ENCODE results near the gene TBC1D8. TPM values are rescaled to one million over a fixed set of nuclear protein-coding genes. Genes with fewer than 3 reads are reported as not detected.
"Not testable (repeated sequence)": the region's sequence is repeated elsewhere in the genome, so short reads cannot be mapped to it uniquely, and the experiment has no call there.

Gene TBC1D8
- total RNA-seq, 2 donors from 2014 or later = 86.1 to 149 TPM

DNA sequence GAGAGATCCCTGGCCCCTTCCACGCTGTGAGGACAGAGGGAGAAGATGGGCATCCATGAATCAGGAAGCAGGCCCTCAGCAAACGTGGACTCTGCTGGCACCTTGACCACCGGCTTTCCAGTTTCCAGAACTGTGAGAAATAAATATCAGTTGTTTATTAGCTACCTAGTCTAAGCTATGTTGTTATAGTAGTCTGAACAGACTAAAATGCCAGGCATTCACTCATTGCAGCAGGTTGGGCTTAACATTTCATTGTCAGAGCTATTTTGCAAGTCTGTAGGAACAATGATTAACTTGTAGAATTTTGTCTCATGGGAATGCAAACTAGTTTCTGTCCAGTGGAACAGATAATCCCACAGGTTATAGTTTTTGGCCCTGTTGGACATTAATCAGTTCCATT is 24.8 kb upstream of the TBC1D8 start:
- TF ChIP-seq POLR2A (IDR thresholded peaks at IDR 0.05) (no peak), POLR2AphosphoS5 (IDR thresholded peaks at IDR 0.05) (no peak)
- TF ChIP-seq, protein P1, sequence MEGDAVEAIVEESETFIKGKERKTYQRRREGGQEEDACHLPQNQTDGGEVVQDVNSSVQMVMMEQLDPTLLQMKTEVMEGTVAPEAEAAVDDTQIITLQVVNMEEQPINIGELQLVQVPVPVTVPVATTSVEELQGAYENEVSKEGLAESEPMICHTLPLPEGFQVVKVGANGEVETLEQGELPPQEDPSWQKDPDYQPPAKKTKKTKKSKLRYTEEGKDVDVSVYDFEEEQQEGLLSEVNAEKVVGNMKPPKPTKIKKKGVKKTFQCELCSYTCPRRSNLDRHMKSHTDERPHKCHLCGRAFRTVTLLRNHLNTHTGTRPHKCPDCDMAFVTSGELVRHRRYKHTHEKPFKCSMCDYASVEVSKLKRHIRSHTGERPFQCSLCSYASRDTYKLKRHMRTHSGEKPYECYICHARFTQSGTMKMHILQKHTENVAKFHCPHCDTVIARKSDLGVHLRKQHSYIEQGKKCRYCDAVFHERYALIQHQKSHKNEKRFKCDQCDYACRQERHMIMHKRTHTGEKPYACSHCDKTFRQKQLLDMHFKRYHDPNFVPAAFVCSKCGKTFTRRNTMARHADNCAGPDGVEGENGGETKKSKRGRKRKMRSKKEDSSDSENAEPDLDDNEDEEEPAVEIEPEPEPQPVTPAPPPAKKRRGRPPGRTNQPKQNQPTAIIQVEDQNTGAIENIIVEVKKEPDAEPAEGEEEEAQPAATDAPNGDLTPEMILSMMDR (IDR thresholded peaks at IDR 0.05) = no peak
- WGBS = 75% methylated on average over 3 of the region's 3 CpGs
- intact Hi-C loops (cut with DNase I) = no loop called here
- Histone ChIP-seq H3K4me3 (no peak overlapping the region), H3K9me3 (no peaks in the 10 kb centered on the region), H3K27ac (no peak overlapping the region), H3K4me1 (replicated peaks) (no peaks in the 10 kb centered on the region), H3K36me3 (no peaks in the 10 kb centered on the region), H3K27me3 (replicated peaks; ENCODE audit: insufficient read depth) (no peaks in the 10 kb centered on the region)
- DNase-seq (ENCODE audit: low spot score) = no peak

DNA sequence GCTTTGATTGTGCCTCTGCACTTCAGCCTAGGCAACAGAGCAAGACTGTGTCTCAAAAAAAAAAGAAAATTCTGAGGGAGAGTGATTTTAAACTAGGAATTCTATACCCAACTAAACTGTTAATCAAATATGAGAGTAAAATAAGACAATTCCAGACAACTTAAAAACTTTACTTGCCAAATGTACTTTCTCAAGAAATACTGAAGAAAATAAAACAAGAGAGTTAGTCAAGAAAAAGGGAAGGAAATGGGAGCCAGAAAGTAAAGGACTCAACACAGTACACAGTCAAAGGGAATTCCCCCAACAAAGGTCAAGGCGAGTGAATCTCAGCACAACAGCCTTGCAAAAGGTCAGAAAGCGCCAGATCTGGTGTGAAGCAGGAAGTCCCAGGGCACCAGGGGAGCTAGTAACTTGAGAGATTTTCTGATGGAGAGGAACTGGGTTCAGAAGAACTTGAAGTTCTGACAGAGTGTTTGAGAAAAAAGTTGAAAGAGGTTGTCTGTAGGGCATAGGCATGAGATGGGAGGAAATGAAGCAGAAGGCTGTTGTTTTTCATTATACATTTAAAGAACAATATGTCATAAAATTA is 22.6 kb upstream of the TBC1D8 start:
- H3K9me3 ChIP-seq = no peaks in the 10 kb centered on the region
- H3K4me3 ChIP-seq = no peak overlapping the region
- intact Hi-C loops (cut with DNase I) = no loop called here
- no peaks in the 10 kb centered on the region for H3K27me3 ChIP-seq (replicated peaks; ENCODE audit: insufficient read depth)
- no peak for DNase-seq (ENCODE audit: low spot score)
- H3K4me1 ChIP-seq (replicated peaks) = no peaks in the 10 kb centered on the region
- H3K36me3 ChIP-seq = no peaks in the 10 kb centered on the region
- WGBS = 60% methylated on average over 2 of the region's 2 CpGs
- TF ChIP-seq, protein P1 (IDR thresholded peaks at IDR 0.05) = no peak
- no peak for TF ChIP-seq POLR2AphosphoS5 (IDR thresholded peaks at IDR 0.05)
- H3K27ac ChIP-seq = no peak overlapping the region

DNA sequence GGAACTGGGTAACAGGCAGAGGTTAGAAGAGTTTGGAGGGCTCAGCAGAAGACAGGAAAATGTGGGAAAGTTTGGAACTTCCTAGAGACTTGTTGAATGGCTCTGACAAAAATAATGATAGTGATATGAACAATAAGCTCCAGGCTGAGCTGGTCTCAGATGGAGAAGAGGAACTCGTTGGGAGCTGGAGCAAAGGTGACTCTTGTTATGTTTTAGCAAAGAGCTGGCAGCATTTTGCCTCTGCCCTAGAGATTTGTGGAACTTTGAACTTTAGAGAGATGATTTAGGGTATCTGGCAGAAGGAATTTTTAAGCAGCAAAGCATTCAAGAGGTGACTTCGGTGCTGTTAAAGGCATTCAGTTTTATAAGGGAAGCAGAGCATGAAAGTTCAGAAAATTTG is 18.6 kb upstream of the TBC1D8 start:
- H3K9me3 ChIP-seq; H3K27me3 ChIP-seq (replicated peaks; ENCODE audit: insufficient read depth); intact Hi-C loops (cut with DNase I); H3K4me1 ChIP-seq (replicated peaks); DNase-seq (ENCODE audit: low spot score); H3K27ac ChIP-seq; H3K4me3 ChIP-seq; H3K36me3 ChIP-seq: not testable (repeated sequence)
- 73% methylated on average over 2 of the region's 2 CpGs for WGBS

DNA sequence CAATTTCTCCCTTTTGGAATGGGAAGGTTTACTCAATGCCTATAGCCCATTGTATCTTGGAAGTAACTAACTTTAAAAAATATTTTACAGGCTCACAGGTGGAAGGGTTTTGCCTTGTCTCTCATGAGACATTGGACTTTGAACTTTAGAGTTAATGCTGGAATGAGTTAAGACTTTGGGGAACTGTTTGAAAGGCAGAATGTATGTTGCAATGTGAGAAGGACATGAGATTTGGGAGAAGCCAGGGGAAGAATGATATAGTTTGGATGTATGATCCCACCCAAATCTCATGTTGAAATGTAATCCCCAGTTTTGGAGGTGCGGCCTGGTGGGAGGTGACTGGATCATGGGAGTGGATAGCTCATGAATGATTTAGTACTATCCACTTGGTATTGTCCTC is 17.5 kb upstream of the TBC1D8 start:
- Histone ChIP-seq H3K4me1 (replicated peaks) (no peaks in the 10 kb centered on the region), H3K9me3 (no peaks in the 10 kb centered on the region), H3K27ac (no peak overlapping the region), H3K36me3 (no peaks in the 10 kb centered on the region), H3K27me3 (replicated peaks; ENCODE audit: insufficient read depth) (no peaks in the 10 kb centered on the region), H3K4me3 (no peak overlapping the region)
- no peak for DNase-seq (ENCODE audit: low spot score)
- WGBS = 100% methylated on average over 1 of the region's 1 CpG
- intact Hi-C loops (cut with DNase I) = no loop called here
- TF ChIP-seq, protein P1 (IDR thresholded peaks at IDR 0.05) = no peak
- TF ChIP-seq POLR2A (IDR thresholded peaks at IDR 0.05) (no peak), POLR2AphosphoS5 (IDR thresholded peaks at IDR 0.05) (no peak)

DNA sequence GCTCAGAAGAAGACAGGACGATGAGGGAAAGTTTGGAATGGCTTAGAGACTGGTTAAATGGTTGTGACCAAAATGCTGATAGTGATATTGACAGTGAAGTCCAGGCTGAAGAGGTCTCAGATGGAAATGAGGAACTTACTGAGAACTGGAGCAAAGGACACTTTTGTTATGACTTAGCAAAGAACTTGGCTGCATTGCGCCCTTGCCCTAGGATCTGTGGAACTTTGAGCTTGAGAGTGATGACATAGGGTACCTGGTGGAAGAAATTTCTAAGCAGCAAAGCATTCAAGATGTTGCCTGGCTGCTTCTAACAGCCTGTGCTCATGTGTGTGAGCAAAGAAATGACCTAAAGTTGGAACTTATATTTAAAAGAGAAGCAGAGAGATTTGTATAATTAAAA is 16.4 kb upstream of the TBC1D8 start:
- H3K4me3 ChIP-seq; H3K4me1 ChIP-seq (replicated peaks); intact Hi-C loops (cut with DNase I); H3K9me3 ChIP-seq; H3K27me3 ChIP-seq (replicated peaks; ENCODE audit: insufficient read depth); H3K36me3 ChIP-seq; DNase-seq (ENCODE audit: low spot score); H3K27ac ChIP-seq: not testable (repeated sequence)
- 95% methylated on average over 2 of the region's 2 CpGs for WGBS

DNA sequence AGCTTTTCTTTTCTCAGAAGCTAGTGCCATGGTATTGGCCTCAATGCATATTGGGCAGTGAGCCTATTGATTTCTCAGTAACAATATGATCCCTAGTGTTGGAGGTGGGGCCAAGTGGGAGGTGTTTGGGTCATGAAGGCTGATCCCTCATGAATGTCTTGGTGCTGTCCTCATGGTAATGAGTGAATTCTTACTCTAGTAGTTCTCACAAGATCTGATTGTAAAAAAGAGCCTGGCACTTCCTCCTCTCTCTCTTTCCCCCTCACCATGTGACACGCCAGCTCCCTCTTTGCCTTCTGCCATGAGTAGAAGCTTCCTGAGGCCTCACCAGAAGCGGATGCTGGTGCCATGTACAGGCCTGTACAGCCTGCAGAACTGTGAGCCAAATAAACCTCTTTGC is 12.8 kb upstream of the TBC1D8 start:
- Histone ChIP-seq H3K36me3 (no peaks in the 10 kb centered on the region), H3K4me1 (replicated peaks) (no peaks in the 10 kb centered on the region), H3K27me3 (replicated peaks; ENCODE audit: insufficient read depth) (no peaks in the 10 kb centered on the region), H3K27ac (no peak overlapping the region), H3K4me3 (no peak overlapping the region), H3K9me3 (no peaks in the 10 kb centered on the region)
- intact Hi-C loops (cut with DNase I) = no loop called here
- 100% methylated on average over 2 of the region's 2 CpGs for WGBS
- TF ChIP-seq POLR2A (IDR thresholded peaks at IDR 0.05) (no peak), POLR2AphosphoS5 (IDR thresholded peaks at IDR 0.05) (no peak)
- TF ChIP-seq, protein P1 (IDR thresholded peaks at IDR 0.05) = no peak
- no peak for DNase-seq (ENCODE audit: low spot score)

Measured in prostate gland (tissue), 2 donors.